ENCODE data around the gene IRX4.

- TF ChIP-seq L3MBTL2 (IDR thresholded peaks at IDR 0.05) (no peak), FOXK1 (CRISPR knock-in tag; IDR thresholded peaks at IDR 0.05; ENCODE audit: borderline replicate concordance) (no peak), ID3 (CRISPR knock-in tag; IDR thresholded peaks at IDR 0.05) (no peak), ID3 (tag; IDR thresholded peaks at IDR 0.05) (no peak), CREB1 (IDR thresholded peaks at IDR 0.05) (no peak), CREB1 (CRISPR knock-in tag; IDR thresholded peaks at IDR 0.05) (no peak), CTCF (IDR thresholded peaks at IDR 0.05 in 2 of 3, conservative IDR thresholded peaks at IDR 0.05 in 1 of 3; ENCODE audit: insufficient read depth in 2 of 3, low read depth in 1 of 3, low read length in 3 of 3) (no peak), POLR2AphosphoS2 (IDR thresholded peaks at IDR 0.05; ENCODE audit: low read length) (no peak), EP300 (IDR thresholded peaks at IDR 0.05; ENCODE audit: low read length) (no peak), MAFK (IDR thresholded peaks at IDR 0.05; ENCODE audit: low read length) (no peak), GTF2F1 (IDR thresholded peaks at IDR 0.05; ENCODE audit: low read depth, low read length) (no peak), REST (IDR thresholded peaks at IDR 0.05; ENCODE audit: borderline replicate concordance) (no peak), REST (CRISPR knock-in tag; IDR thresholded peaks at IDR 0.05; ENCODE audit: low read depth) (no peak), MTF1 (CRISPR knock-in tag; IDR thresholded peaks at IDR 0.05; ENCODE audit: borderline replicate concordance) (no peak), ZNF274 (IDR thresholded peaks at IDR 0.05; ENCODE audit: borderline replicate concordance, low read depth, low read length) (no peak), EZH2 (IDR thresholded peaks at IDR 0.05; ENCODE audit: borderline replicate concordance, low read depth, low read length) (no peak), FOXO4 (CRISPR knock-in tag; IDR thresholded peaks at IDR 0.05) (no peak)
Measured at GRCh38 chr5:1856596-1857255, 26.0 kb downstream of the IRX4 start.

Measured in K562 (cell line).